Activated CD4-positive, CD25-positive, alpha-beta regulatory T cell (primary cell): ENCODE results near the gene PEAK3.

ENCODE experiments used
- DNase-seq, 4 experiments: peaks; one replicate each; lab custom pipeline; 2025; lab: John Stamatoyannopoulos, UW

PEAK3 gene, protein sequence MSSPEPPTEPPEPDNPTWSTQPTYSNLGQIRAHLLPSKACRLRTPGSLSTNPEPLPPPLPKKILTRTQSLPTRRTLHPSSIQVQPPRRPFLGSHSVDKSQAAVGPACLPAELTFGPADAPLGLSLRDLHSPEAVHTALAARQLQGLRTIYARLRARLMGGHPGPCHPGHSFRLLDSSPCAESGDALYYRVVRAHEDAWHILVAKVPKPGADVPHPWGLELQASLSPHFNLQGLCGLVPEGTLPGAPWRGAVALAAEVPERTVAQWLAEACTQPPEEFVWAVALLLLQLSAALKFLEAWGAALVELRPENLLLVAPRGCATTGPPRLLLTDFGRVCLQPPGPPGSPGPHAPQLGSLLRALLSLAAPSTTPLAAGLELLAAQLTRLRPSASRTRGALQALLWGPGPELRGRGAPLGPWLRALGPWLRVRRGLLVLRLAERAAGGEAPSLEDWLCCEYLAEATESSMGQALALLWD

DNA sequence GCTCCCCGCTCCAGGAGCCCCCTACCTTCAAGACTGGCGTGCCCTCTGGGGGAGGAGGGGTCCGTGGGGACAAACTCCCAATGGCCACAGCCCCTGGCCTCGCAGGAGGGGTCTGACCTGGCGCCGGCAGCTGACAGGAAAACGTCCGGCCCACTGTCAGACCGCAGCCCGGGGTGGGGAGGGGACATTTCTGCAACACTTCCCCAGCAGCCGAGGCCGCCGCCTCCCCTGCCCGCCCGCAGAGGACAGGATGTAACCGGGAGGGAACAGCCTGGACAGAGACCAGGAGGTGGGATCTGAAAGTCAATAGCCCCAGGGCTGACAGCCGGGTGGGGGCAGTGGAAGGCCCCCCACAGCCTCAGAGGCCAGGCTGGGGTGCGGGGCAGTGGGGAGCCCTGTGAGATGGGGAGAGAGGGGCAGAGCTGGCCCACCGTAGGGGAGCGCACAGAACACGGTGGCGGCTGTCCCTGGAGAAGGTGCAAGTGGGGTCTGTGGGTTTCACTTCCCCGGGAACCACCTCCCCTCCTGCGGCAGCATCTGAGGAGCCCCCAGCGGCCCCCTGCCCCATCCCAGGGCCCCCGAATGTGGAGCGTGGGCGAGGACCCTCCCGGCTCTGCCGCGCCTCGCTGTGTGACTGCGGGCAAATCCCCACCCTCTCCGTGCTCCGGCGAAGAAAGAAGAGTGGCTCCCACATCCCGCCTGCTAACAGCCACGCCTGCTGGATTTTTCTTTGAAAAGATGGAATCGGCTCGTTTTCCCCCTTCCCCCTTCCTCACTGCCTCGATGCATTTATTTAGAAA, at the start of gene PEAK3:
Gene PEAK3, minus strand, starts transcription at position 114 of the 800 bp plus-strand sequence. CDS start 1,244 bp downstream, outside the sequence.
- DNase-seq: no peak

DNA sequence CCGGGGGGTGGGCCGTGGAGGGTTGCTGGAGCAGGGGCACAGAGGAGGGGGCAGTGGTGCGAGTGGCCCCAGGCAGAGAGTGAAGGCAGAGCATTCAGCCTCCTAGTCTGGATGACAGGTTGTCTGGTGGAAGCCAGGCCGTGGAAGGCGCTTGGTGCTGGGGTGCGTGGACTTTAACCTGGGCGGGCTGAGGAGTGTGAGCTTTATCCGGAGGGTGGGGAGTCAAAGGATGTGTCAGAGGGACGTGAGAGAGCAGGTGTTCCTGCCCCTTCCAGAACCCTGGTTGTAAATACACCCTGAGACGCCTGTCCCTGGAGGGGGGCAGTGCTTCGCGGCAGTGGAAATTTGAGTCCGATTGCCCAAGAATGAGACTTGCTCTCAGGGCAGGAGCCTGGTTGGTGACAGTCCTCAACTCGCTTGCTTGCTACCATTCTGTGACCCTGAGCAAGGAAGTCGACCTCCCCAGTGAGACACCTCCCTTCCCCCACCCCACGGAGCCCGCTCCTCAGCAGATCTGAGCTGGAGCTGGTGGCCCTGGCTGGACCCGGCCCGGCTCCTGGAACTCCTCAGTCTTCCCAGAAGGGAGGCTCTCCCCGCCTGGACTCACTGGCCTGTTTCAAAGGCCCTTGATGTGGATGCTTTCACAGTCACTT, 48.8 kb upstream of the PEAK3 start:
- no peak for DNase-seq

DNA sequence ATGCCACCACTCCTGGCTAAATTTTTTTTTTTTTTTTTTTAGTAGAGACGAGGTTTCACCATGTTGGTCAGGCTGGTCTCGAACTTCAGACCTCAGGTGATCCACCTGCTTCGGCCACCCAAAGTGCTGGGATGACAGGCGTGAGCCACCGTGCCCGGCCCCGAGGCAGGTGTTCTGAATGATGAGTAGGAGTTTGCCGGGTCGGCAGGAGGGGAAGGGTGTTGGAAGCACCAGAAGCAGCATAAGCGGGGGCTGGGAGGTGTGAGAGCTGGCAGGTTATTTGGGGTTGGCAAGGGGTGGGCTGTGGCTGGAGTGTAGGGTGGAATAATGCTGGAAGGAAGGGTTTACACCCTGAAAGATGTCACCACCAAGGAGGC, 48.3 kb upstream of the PEAK3 start:
- DNase-seq: no peak

DNA sequence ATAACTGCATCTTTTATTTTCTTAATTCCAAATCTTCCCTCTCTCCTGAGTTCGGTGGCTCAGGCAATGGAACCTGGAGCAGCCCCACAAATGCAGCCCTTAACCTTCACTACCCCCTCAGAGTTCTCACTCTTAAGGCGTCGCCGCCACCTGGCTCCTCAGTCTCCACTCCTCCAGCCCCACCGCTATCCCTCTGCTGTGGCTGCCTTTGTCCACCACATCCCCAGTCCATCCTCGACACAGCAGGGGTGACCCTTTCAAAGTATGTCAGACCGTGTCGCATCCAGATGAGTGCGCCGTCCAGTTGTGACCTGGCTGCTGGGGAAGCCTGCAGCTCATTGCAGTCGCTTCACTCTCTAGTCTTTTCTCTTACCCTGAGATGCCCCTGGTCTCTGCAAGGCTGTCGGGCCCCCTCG, 47.5 kb upstream of the PEAK3 start:
- no peak for DNase-seq

DNA sequence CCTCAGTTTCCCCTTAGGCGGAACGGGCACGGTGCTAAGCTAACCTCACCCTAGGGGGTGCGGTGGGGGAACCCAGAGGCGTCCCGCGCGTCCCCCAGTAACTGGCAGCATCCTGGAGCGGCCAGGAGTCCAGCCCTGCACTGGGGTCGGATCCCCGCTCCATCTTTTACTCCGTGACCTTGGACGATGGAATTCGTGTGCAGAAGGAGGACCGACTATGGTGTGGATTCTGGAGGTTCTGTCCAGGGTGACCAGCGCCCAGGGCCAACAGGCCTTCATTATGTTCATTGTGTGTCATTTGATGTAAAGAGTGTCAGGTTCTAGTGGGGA, 47.1 kb upstream of the PEAK3 start:
- DNase-seq: no peak

DNA sequence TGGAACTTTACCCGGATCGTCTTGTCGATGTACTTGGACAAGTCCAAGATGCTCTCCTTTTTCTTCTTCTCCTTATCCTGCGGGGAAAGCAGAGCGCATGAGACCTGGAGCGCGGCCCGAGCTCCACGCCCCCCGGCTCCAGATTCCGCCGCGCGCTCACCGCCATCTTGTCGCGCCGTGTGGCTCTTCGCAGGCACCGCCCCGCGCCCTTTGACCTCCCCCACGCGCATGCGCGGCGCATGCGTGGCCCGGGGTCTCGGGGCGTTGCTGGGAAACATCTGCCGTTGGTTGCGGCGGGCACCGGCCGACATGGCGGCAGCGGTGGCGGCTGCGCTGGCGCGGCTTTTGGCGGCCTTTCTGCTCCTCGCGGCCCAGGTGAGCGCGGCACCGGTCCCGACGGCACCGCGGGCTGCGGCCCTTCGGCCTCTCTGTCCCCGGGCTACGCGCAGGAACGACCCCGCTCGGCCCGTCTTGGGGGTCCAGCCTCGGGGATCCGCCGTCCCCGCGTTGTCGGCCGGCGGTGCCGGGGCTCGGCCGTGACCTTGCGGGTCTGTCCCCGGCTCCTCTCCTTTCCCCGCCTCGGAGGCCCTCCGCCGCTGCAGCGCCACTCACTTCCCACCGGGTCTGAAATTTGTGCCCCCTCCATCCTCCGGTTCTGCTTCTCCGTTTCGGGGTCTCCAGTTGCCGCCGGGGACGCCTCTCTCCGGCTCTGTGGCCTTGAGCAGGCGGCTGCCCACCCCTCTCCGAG, 46.6 kb upstream of the PEAK3 start, which contains the start of the genes LSM7 and SPPL2B:
Gene LSM7, minus strand, starts transcription at position 186 of the 748 bp plus-strand sequence. Its CDS starts 20 bp downstream, at position 166.
Gene SPPL2B, plus strand, starts transcription at position 284 of the 748 bp plus-strand sequence. Its CDS starts 26 bp downstream, at position 310.
- DNase-seq: peak; percentile 83 to 90 (median 85)

DNA sequence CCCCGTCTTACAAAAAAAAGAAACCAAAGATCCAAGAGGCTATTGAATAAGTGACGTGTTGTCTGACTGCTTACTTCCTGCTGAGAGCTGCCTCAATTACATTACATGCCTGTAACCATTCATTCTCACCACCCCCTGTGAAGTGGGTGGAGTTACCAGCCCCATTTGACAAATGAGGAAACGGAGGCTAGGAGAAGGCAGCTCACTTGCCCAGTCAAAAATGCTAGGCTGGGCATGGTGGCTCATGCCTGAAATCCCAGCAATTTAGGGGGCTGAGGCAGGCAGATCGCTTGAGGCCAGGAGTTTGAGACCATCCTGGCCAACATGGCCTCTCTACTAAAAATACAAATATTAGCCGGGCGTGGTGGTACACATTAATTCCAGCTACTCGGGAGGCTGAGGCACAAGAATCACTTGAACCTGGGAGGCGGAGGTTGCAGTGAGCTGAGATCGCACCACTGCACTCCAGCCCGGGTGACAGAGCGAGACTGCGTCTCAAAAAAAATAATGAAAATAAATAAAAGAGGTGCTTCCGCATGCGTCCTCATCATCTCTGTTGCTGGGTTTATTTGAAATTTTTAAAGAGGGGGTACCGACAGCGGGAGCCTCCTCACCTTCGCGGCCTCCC, 45.9 kb upstream of the PEAK3 start:
- no peak for DNase-seq

DNA sequence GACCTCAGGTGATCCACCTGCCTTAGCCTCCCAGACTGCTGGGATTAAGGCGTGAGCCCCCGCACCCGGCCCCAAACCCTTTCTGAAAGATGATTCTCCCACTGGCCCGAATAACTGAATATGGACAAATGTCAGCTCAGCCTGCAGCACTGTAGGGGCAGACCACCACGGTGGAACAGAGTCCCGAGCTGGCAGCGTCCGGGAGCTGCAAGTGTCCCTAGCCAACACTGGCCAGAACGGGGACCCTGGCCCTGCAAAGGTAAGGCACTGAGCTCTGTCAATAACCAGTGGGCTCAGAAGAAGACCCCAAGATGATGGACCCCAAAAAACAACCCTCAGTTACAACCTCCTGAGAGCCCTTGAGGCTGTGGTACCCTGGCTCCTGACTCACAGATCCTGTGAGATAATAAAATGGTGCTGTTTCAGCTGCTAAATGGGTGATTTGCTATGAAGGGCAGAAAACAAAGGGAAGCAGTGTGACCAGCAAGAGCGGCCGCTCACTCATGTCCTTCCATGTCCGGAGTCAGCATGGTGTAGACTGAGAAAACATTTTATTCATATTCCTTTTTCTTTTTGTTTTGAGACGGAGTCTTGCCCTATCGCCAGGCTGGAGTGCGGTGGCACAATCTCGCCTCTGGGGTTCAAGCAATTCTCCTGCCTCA, 44.9 kb upstream of the PEAK3 start:
- DNase-seq: no peak

DNA sequence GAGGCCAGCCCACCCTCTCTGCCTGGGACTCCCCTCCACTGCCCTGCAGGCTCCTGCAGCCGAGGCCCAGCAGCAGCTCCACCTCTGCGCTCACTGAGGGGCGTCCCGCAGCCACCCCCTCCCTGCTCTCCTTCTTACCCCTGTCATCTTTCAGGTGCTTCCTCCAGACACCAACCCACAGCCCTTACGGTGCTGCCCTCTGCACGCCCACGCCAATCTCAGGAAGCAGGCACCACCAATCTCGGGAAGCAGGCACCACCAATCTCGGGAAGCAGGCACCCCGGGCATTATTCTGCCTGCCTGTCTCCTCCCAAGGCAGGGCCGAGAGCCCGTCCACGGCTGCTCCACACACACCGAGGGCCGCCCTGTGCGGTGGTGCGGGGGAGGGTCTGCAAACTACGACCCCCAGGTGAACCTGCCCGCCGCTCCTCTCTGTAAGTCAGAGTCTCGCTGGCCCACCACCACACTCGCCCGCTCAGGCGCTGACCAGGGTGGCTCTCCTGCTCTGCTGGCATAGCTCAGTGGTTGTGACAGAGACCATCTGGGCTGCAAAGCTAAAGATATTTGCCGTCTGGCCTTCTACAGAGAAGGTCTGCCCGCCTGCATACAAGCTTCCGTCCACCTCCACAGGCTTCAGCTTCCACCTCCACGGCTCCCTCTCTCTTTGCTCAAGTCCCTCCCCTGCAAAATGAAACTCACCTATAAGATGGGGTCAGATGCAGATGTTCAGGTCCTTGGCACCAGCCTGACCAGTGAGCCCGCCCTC, 43.5 kb upstream of the PEAK3 start:
- DNase-seq: no peak

DNA sequence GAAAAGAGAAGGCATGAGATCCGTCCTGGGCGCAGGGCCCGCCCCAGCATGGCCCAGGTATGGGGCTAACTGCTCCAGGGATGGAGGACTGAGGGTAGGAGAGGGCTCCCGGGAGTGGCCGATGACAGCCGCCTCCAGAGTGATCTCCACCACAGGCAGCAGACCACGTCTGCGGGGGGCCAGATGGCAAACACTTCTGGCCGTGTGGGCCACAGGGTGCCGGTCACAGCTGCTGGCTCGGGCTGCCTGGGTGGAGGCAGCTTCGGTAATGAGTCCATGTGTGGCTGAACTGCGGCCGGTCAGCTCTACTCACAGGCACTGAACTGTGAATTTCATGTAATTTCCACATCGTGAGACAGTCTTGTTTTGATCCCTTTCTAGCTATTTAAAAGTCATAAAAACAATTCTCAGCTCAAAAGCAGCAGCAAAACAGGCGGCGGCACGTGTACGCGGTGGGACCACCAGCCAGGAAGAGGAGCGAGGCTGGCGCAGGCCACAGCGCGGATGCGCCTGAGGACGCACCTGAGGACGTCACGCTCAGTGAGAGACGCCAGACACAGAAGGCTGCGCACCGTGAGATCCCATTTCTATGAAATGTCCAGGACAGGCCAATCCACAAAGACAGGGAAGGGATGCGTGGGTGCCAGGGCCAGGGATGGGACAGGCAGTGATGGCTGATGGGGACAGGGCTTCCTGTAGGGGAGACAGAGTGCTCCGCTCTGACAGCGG, 42.4 kb upstream of the PEAK3 start:
- no peak for DNase-seq

DNA sequence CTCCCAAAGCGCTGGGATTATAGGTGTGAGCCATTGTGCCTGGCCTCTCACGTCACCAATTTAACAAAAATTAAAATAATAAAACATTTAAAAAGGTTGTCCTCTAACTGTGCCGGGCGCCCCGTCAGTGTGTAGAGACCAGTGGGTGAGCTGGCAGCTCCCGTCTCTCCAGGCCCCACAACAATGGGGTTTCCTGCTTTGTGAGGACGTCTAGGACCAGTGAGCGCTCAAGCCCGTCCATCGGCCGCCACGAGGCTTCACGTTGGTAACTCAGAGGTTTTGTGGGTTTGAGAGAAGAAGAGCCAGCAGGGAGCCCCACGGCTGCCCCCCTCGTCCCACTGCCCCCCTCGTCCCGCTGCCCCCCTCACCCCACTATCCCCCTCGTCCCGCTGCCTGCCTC, 41.7 kb upstream of the PEAK3 start:
- no peak for DNase-seq

DNA sequence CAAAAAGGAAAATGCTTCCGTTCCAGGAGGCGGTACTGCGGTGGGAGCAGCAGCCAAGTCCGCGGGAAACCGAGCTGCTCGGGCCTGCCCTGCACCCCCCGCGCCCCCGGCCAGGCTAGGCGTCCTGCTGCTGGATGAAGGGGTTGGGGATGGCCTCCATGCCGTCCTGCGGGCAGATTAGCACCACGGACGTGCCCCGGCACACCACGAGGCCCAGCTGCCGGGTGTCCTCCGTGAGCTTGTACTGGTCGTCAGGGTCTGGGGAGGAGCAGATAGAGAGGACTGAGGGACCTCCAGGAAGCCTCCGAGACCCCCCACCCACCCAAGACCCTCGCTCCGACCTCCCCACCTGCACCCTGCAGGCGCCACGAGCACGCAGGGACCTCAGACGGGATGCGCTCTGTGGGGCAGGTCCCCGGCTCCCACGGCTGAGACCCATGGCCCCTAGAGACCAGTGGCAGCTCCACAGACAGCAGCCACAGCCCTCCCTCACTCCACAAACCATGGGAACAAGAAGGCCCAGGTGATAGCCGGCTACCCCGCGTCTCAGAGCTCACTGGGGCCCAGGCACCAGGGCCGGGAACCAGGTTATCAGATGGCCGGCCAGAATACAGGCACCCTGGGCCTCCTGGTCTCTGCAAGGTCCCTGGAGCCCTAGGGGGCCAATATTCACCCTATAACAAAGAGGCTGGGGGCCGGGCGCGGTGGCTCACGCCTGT, 39.7 kb upstream of the PEAK3 start:
- no peak for DNase-seq

DNA sequence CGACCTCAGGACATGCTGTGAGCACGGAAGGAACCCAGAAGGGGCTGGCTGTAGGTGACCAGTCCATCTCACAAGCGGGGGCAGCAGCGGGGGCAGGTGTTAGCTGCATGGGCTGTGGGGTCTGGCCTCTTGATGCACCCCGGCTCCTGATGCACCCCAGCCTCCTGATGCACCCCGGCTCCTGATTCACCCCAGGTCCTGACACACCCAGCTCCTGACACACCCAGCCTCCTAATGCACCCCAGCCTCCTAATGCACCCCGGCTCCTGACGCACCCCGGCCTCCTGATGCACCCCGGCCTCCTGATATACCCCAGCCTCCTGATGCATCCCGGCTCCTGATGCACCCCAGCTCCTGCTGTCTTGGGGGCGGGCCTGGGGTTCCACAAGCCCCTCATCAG, 39.0 kb upstream of the PEAK3 start:
- no peak for DNase-seq

DNA sequence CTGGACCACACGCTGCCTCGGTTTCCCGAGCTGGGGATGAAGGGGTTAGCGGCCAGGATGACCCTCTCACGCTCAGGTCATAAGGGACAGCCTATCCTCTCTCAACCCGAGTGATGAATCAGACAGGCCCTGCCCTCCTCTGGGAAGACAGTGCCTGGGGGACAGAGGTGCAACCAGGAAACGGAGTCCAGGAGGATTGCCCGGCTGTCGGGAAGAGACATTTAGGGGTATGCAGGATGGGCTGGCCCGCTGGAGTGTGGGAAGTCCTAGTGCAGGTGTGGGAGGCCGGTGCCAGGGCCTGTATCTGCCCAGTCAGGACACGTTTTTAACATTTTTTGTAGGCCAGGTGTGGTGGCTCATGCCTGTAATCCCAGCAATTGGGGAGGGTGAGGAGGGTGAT, 38.1 kb upstream of the PEAK3 start:
- DNase-seq: no peak

DNA sequence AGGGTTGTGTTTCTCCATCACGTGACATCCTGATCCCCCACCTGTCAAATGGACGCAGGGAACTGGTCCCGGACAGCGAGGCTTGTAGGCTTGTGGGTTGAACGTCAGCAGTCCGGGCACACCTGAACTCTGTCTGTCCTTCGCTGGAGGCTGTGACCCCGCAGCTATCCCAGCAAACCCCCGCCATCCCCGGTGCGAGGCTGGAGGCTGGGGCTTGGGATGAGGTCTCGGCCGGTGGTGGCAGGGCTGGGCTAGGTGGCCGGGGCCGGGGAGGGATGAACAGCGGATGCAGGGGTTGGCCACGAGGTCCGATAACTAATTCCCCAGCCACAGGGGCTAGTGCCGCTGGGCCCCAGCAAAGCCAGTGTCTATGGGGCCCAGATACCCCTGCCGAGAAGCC, 37.6 kb upstream of the PEAK3 start:
- DNase-seq: no peak

DNA sequence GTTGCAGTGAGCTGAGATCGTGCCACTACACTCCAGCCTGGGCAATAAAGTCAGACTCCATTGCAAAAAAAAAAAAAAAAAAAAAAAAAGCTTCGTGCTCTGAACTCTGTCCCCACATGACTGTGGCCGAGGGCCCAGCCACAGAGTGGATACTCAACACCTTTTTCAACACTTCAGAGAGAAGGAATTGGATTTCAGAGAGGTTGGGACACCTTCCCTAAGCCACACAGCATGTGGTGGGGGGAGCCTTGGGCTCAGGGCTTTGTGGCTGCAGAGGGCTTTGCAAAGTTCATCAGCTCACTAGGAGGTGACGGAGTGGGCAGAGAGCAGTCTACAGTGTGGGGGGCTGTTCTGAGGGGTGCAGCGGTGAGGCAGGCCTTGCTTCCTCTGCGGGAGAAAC, 36.9 kb upstream of the PEAK3 start:
- no peak for DNase-seq

DNA sequence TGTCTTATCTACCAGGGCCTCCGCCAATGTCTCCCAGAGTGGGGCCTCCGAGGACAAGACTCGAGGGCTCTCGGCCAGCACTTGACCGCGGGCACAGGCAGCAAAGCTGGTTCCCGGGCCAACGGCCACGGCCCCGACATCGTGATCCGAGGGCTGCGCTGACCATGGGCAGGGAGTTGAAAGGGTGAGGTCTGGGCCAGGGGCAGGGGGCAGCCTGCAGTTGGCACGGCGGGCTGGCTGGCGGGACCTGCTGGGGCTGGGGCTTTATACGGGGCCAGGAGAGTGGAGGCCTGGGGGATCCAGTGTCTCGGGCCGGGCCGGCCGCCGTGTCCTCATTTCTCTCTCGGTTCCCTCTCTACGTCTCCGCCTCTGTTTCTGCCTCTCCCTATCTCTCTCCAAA, 35.8 kb upstream of the PEAK3 start:
- DNase-seq: no peak

DNA sequence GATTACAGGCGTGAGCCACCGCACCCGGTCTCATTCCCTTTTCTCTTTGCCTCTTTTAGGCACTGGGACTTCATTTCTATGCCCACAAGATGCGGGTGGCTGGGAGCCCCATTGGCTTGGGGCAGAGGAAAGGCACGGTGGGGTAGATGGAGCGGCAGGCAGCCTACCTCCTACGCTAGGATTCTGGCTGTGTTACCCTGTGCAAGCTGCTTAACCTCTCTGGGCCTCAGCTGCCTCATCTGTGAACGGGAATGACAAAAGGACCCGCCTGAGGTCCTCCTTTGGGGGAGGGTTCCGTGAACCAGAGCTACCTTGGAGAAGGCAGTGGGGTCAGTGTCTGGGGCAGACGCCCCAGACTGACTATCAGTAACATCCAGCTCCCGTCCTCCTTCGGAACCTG, 35.3 kb upstream of the PEAK3 start:
- no peak for DNase-seq
